Smooth muscle cell (in vitro differentiated cells): Measurements from ENCODE around the gene ADGRG6. TPM values are rescaled to one million over a fixed set of nuclear protein-coding genes. Genes with fewer than 3 reads are reported as not detected.

Experiments used
- DNase-seq: peaks from one replicate; lab custom pipeline; 2025; ENCODE audit not compliant: unreplicated experiment; lab: John Stamatoyannopoulos, UW
- H2AFZ ChIP-seq: fragments of 200-600 bp; sonication (generic); 2 replicates; pipeline ENCODE4 v1.6.0; 2016; ENCODE audit warnings: antibody characterized with exemption, low read depth, mild to moderate bottlenecking
- H3F3A ChIP-seq: fragments of 200-600 bp; sonication (generic); 2 replicates; pipeline ENCODE4 v1.6.0; 2017; ENCODE audit warnings: antibody characterized with exemption, low read depth
- H3K27ac ChIP-seq: fragments of 200-600 bp; sonication (generic); 2 replicates; pipeline ENCODE4 v1.5.1; 2016; ENCODE audit warnings: low read depth, mild to moderate bottlenecking
- H3K27me3 ChIP-seq: fragments of 200-600 bp; sonication (generic); 2 replicates; pipeline ENCODE4 v1.6.1; 2016; ENCODE audit warnings: low read depth, mild to moderate bottlenecking
- H3K36me3 ChIP-seq: fragments of 200-600 bp; sonication (generic); 2 replicates; pipeline ENCODE4 v1.5.1; 2016; ENCODE audit warnings: low read depth
- H3K4me1 ChIP-seq: fragments of 200-600 bp; sonication (generic); 2 replicates; pipeline ENCODE4 v1.5.1; 2016; ENCODE audit warnings: low read depth
- H3K4me2 ChIP-seq: fragments of 200-600 bp; sonication (generic); 2 replicates; pipeline ENCODE4 v1.6.0; 2016; ENCODE audit warnings: mild to moderate bottlenecking
- H3K4me3 ChIP-seq: fragments of 200-600 bp; sonication (generic); 2 replicates; pipeline ENCODE4 v1.5.1; 2016; ENCODE audit warnings: mild to moderate bottlenecking
- H3K79me2 ChIP-seq: fragments of 200-600 bp; sonication (generic); 2 replicates; pipeline ENCODE4 v1.6.0; 2016; ENCODE audit warnings: low read depth, mild to moderate bottlenecking
- H3K9ac ChIP-seq: fragments of 200-600 bp; sonication (generic); 2 replicates; pipeline ENCODE4 v1.6.0; 2016; ENCODE audit warnings: low read depth
- H3K9me3 ChIP-seq: fragments of 200-600 bp; sonication (generic); replicated peaks from 2 replicates; pipeline ENCODE4 v1.5.1; 2016; ENCODE audit warnings: low read depth
- H4K20me1 ChIP-seq: fragments of 200-600 bp; sonication (generic); 2 replicates; pipeline ENCODE4 v1.6.0; 2016; ENCODE audit warnings: low read depth
- WGBS: methylation state at CpG from one replicate; pipeline ENCODE4 v1.1.7; 2016; ENCODE audit warnings: low lambda C conversion rate; 5-methylcytosine and 5-hydroxymethylcytosine counted together
- polyA plus RNA-seq: library from polyadenylated mRNA; unstranded; fragments of >200 nt; fragmentation: Nextera tagmentation; extraction: Ambion mirVana; gene quantifications from 2 replicates; pipeline ENCODE4 v1.2.1, GENCODE V29; 2016
- total RNA-seq: library from RNA; depleted of rRNA; stranded (reverse); fragments of >200 nt; gene quantifications from 2 replicates; pipeline ENCODE4 v1.2.3, GENCODE V29; 2014
- TF ChIP-seq, protein P1 (sequence below): fragments of 200-600 bp; sonication (generic); IDR thresholded peaks from 2 replicates; pipeline ENCODE4 v1.5.1; 2017; ENCODE audit warnings: borderline replicate concordance, mild to moderate bottlenecking, antibody characterized with exemption; ENCODE audit not compliant: insufficient read depth, poor library complexity, severe bottlenecking

Gene ADGRG6
- total and polyA plus RNA-seq, 2 experiments from 2014 or later, result 0.77 to 14.2 TPM

- H3K4me3 ChIP-seq, result no peak overlapping the region
- no peak for DNase-seq
- TF ChIP-seq, protein P1, sequence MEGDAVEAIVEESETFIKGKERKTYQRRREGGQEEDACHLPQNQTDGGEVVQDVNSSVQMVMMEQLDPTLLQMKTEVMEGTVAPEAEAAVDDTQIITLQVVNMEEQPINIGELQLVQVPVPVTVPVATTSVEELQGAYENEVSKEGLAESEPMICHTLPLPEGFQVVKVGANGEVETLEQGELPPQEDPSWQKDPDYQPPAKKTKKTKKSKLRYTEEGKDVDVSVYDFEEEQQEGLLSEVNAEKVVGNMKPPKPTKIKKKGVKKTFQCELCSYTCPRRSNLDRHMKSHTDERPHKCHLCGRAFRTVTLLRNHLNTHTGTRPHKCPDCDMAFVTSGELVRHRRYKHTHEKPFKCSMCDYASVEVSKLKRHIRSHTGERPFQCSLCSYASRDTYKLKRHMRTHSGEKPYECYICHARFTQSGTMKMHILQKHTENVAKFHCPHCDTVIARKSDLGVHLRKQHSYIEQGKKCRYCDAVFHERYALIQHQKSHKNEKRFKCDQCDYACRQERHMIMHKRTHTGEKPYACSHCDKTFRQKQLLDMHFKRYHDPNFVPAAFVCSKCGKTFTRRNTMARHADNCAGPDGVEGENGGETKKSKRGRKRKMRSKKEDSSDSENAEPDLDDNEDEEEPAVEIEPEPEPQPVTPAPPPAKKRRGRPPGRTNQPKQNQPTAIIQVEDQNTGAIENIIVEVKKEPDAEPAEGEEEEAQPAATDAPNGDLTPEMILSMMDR, result no peak
- no peaks in the 10 kb centered on the region for H3F3A ChIP-seq
- H4K20me1 ChIP-seq, result no peaks in the 10 kb centered on the region
- no peaks in the 10 kb centered on the region for H3K9me3 ChIP-seq
- no peak overlapping the region for H3K9ac ChIP-seq
- H3K4me1 ChIP-seq, result no peaks in the 10 kb centered on the region
- 70% methylated on average over 7 of the region's 7 CpGs for WGBS
- no peak overlapping the region for H3K4me2 ChIP-seq
- no peak overlapping the region for H2AFZ ChIP-seq
- no peaks in the 10 kb centered on the region for H3K27me3 ChIP-seq
- H3K79me2 ChIP-seq, result no peaks in the 10 kb centered on the region
- H3K36me3 ChIP-seq, result no peaks in the 10 kb centered on the region
- H3K27ac ChIP-seq, result no peak overlapping the region
Observed at GRCh38 chr6:142355520-142356174, 53.8 kb downstream of the ADGRG6 start.

- Histone ChIP-seq H3K4me2 (no peak overlapping the region), H3K4me3 (no peak overlapping the region), H3K4me1 (no peaks in the 10 kb centered on the region), H3K27ac (no peak overlapping the region), H2AFZ (peak overlapping the region; percentile 14), H3K9me3 (no peaks in the 10 kb centered on the region), H4K20me1 (no peaks in the 10 kb centered on the region), H3K79me2 (no peaks in the 10 kb centered on the region), H3K9ac (no peak overlapping the region), H3K36me3 (no peaks in the 10 kb centered on the region), H3K27me3 (no peaks in the 10 kb centered on the region), H3F3A (no peaks in the 10 kb centered on the region)
- TF ChIP-seq, protein P1, result no peak
- DNase-seq, result no peak
- 76% methylated on average over 5 of the region's 5 CpGs for WGBS
Observed at GRCh38 chr6:142356201-142356883, 54.5 kb downstream of the ADGRG6 start.

GRCh38 chr6:142356884-142357225, 55.0 kb downstream of the ADGRG6 start:
- TF ChIP-seq, protein P1, result no peak
- H2AFZ ChIP-seq, result peak overlapping the region; percentile 14
- no peaks in the 10 kb centered on the region for H3K79me2 ChIP-seq
- no peak overlapping the region for H3K9ac ChIP-seq
- H3F3A ChIP-seq, result peaks cover under 1% of the 10 kb centered on the region
- no peak overlapping the region for H3K4me3 ChIP-seq
- H3K4me2 ChIP-seq, result no peak overlapping the region
- no peak overlapping the region for H3K27ac ChIP-seq
- 91% methylated on average over 1 of the region's 1 CpG for WGBS
- no peaks in the 10 kb centered on the region for H3K9me3 ChIP-seq
- H3K27me3 ChIP-seq, result no peaks in the 10 kb centered on the region
- H3K36me3 ChIP-seq, result no peaks in the 10 kb centered on the region
- DNase-seq, result no peak
- H4K20me1 ChIP-seq, result no peaks in the 10 kb centered on the region
- no peaks in the 10 kb centered on the region for H3K4me1 ChIP-seq

GRCh38 chr6:142357879-142358278, 56.1 kb downstream of the ADGRG6 start:
- H3K9me3 ChIP-seq, result no peaks in the 10 kb centered on the region
- no peaks in the 10 kb centered on the region for H3K79me2 ChIP-seq
- H3K9ac ChIP-seq, result no peak overlapping the region
- no peaks in the 10 kb centered on the region for H3K36me3 ChIP-seq
- H3K4me2 ChIP-seq, result peak overlapping the region; percentile 48
- no peaks in the 10 kb centered on the region for H3K27me3 ChIP-seq
- H3K4me3 ChIP-seq, result no peak overlapping the region
- H2AFZ ChIP-seq, result peak overlapping the region; percentile 16
- peaks cover 9% of the 10 kb centered on the region for H3F3A ChIP-seq
- H3K27ac ChIP-seq, result peak overlapping the region; percentile 53
- TF ChIP-seq, protein P1, result no peak
- DNase-seq, result no peak
- H4K20me1 ChIP-seq, result no peaks in the 10 kb centered on the region
- H3K4me1 ChIP-seq, result no peaks in the 10 kb centered on the region
